Measurements from ENCODE around the gene ARID1B.
A peak's percentile ranks its signal among the peaks of the same experiment; 100 is the strongest.

The ARID1B gene

DNA sequence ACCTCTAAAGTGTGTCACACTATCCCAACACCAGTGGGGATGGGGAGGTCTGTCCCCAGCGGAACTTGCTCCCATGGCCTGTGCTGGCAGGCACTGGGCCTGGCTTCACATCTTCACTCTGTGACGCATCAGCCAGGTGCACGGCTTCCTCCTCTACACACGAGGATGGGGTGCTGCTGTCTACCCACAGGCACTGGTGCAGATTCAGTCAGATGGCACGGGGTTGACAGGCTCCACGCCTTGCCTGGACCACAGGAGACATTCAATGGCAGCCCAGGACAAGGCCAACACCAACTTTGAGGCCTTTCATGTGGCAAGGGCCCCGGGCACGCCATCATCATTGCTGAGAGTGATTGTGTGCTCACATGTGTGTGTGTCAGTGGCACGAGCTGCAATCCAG, 453.7 kb downstream of the ARID1B start:
- DNase-seq (ENCODE audit: low read depth) = no peak
- TF ChIP-seq, protein P1, sequence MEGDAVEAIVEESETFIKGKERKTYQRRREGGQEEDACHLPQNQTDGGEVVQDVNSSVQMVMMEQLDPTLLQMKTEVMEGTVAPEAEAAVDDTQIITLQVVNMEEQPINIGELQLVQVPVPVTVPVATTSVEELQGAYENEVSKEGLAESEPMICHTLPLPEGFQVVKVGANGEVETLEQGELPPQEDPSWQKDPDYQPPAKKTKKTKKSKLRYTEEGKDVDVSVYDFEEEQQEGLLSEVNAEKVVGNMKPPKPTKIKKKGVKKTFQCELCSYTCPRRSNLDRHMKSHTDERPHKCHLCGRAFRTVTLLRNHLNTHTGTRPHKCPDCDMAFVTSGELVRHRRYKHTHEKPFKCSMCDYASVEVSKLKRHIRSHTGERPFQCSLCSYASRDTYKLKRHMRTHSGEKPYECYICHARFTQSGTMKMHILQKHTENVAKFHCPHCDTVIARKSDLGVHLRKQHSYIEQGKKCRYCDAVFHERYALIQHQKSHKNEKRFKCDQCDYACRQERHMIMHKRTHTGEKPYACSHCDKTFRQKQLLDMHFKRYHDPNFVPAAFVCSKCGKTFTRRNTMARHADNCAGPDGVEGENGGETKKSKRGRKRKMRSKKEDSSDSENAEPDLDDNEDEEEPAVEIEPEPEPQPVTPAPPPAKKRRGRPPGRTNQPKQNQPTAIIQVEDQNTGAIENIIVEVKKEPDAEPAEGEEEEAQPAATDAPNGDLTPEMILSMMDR (IDR thresholded peaks at IDR 0.05; ENCODE audit: insufficient read depth, low read depth, low read length, missing control alignments) = no peak
- H3K4me3 ChIP-seq (ENCODE audit: low read depth, low read length) = no peak overlapping the region

DNA sequence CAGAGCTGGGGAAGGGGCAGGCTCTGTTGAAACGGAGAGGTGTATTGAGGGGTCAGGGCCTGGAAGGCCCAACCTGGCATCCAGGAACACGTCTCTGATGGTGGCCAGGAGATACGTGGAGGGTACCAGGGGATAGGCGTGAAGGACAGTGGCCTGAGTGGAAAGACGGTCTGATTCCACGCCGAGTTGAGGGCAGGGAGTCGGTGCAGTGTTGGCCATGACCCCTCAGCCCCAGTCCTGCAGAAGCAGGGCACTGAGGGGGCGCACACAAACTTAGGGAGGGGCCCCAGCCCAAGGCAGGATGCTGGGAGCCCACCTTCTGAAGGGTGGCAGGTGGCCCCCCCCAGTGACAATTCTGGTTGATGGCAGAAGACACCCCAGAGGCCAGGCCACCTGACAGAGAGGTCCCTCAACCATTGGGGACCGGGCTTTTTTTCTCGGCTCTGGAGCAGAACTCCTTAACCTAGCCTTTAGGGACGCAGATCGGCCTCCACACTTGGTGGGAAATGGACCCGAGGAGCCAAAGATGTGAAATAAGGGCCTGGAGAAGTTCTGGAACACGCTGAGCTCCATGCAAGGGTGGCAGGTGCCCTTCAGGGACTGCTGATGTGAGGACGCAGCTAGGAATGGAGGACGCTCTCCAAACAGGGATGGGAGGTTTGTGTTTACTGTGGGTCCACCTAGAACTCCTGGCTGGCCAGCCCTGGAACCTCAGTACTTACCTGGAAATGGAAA, 455.1 kb downstream of the ARID1B start:
- DNase-seq (ENCODE audit: low read depth) = no peak
- no peak overlapping the region for H3K4me3 ChIP-seq (ENCODE audit: low read depth, low read length)
- TF ChIP-seq, protein P1 (IDR thresholded peaks at IDR 0.05; ENCODE audit: insufficient read depth, low read depth, low read length, missing control alignments) = no peak

DNA sequence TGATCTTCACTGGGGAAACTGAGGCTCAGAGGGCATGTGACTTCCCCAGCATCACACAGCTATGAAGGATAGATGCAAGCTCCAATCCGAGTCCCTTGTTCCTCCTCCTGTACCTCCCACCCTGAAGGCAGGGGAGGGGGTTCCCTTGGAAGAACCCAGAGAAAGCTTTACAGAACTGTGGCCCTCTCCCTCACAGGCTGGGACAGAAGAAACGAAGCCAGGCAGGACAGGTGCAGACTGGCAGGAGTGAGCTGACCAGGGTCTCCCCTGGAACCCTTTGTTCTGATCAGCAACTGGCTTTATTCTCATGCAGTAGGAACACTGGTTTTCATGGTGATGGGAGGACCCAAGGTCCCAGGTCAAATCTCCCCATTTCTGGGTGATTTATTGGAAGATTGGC, 456.0 kb downstream of the ARID1B start:
- TF ChIP-seq, protein P1 (IDR thresholded peaks at IDR 0.05; ENCODE audit: insufficient read depth, low read depth, low read length, missing control alignments) = no peak
- no peak overlapping the region for H3K4me3 ChIP-seq (ENCODE audit: low read depth, low read length)
- DNase-seq (ENCODE audit: low read depth) = no peak

GRCh38 chr6:157233686-157234085, 456.5 kb downstream of the ARID1B start:
- DNase-seq (ENCODE audit: low read depth) = no peak
- TF ChIP-seq, protein P1 (IDR thresholded peaks at IDR 0.05; ENCODE audit: insufficient read depth, low read depth, low read length, missing control alignments) = no peak
- no peak overlapping the region for H3K4me3 ChIP-seq (ENCODE audit: low read depth, low read length)

DNA sequence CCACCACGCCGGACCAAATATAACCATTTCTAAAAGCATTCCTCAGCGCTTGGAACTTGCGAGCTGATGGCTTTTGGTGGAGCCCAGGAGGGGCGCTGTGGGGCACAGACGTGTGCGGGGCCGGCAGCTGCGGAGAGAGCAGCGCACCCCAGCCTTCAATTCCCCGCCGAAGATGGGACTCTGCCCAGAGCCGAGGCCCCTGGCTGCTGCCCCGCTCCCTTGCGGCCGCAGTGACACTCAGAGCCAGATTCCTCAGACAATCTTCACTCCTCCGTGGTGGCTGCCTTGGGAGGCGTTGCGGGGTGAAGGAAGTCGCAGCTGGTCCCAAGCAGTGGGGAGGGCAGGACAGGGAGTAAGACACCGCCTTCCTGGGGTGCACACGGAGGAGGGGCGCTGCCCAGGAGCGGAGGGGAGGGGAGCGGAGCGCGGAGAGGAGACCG, 458.4 kb downstream of the ARID1B start:
- no peak overlapping the region for H3K4me3 ChIP-seq (ENCODE audit: low read depth, low read length)
- DNase-seq (ENCODE audit: low read depth) = no peak
- TF ChIP-seq, protein P1 (IDR thresholded peaks at IDR 0.05; ENCODE audit: insufficient read depth, low read depth, low read length, missing control alignments) = peak; percentile 25

- DNase-seq (ENCODE audit: low read depth) = no peak
- TF ChIP-seq, protein P1 (IDR thresholded peaks at IDR 0.05; ENCODE audit: insufficient read depth, low read depth, low read length, missing control alignments) = no peak
- H3K4me3 ChIP-seq (ENCODE audit: low read depth, low read length) = no peak overlapping the region
These were observed 459.0 kb downstream of the ARID1B start for GRCh38 chr6:157236040-157236725.
